HG03135 (cell line): ENCODE measurements around the gene TNFRSF1A.
"Not testable (repeated sequence)": the region's sequence is repeated elsewhere in the genome, so short reads cannot be mapped to it uniquely, and the experiment has no call there.

Experiments used
- ATAC-seq: cut with Tn5 transposase; IDR thresholded peaks from one replicate; pipeline ENCODE4 v1.9.1; 2021; ENCODE audit warnings: mild to moderate bottlenecking, moderate library complexity; ENCODE audit not compliant: unreplicated experiment

Gene TNFRSF1A

GRCh38 chr12:6338536-6338935 is 3.3 kb downstream of the TNFRSF1A start:
- ATAC-seq = not testable (repeated sequence)

- no peak for ATAC-seq
These were observed 3.9 kb downstream of the TNFRSF1A start for GRCh38 chr12:6337958-6338433.

- ATAC-seq = no peak
These were observed 4.7 kb downstream of the TNFRSF1A start for GRCh38 chr12:6336889-6337853.

GRCh38 chr12:6336079-6336888 is 5.6 kb downstream of the TNFRSF1A start:
- peak; percentile 7 for ATAC-seq

DNA sequence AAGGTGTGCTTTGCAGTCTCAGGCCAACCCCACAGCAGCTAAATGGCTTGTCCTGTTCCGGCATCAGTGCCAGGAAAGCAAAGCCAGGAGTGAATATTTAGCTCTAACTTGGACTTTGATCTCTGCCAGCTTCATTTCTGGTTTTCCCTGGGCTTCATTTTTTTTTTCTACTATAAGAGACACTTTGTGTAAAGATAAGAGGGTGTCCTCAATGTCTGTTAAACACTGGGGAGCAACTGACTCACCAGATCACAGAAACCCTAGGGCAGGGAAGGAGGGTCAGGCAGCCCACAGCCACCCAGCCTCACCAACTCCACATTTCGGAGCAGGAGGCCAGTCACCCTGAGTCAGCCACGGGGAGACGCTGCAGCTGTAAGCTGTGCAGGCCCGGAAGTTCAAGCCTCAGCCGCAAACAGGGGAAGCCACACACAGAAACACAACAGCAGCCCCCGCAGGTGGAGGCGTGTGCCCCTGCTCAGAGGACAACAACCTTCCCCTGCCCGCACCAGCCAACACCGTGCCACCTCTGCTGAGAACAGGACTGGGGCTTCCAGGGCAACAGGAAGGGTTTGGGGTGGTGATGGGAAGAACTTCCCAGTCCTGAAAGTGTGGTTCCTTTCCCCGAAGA is 6.3 kb downstream of the TNFRSF1A start:
- ATAC-seq = peak; percentile 64

- ATAC-seq = no peak
These were observed 6.9 kb downstream of the TNFRSF1A start for GRCh38 chr12:6334940-6335450.

DNA sequence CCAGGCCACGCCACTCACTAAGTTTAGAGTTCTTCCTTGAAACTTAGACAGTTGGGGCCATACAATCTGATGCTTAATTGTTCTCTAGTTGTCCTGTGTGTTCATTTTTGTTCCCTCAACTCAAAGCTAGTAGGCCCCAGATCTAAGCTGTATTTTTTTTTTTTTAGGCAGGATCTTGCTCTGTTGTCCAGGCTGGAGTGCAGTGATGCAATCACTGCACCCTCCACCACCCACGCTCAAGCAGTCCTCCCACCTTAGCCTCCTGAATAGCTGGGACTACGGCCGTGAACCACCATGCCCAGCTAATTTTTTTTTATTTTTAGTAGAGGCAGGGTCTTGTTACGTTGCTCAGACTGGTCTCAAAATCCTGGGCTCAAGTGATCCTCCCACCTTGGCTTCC is 7.5 kb downstream of the TNFRSF1A start:
- ATAC-seq = no peak

GRCh38 chr12:6333566-6333965 is 8.3 kb downstream of the TNFRSF1A start:
- ATAC-seq = no peak

- ATAC-seq = no peak
These were observed 8.8 kb downstream of the TNFRSF1A start for GRCh38 chr12:6333029-6333428.

GRCh38 chr12:6332459-6332858 is 9.4 kb downstream of the TNFRSF1A start:
- ATAC-seq = no peak

- ATAC-seq = no peak
These were observed 10.7 kb downstream of the TNFRSF1A start for GRCh38 chr12:6330999-6331714.

GRCh38 chr12:6330192-6330591 is 11.7 kb downstream of the TNFRSF1A start:
- ATAC-seq = no peak

GRCh38 chr12:6329703-6330064 is 12.2 kb downstream of the TNFRSF1A start:
- no peak for ATAC-seq

GRCh38 chr12:6328945-6329702 is 12.8 kb downstream of the TNFRSF1A start:
- no peak for ATAC-seq

- no peak for ATAC-seq
These were observed 13.7 kb downstream of the TNFRSF1A start for GRCh38 chr12:6328045-6328779.

DNA sequence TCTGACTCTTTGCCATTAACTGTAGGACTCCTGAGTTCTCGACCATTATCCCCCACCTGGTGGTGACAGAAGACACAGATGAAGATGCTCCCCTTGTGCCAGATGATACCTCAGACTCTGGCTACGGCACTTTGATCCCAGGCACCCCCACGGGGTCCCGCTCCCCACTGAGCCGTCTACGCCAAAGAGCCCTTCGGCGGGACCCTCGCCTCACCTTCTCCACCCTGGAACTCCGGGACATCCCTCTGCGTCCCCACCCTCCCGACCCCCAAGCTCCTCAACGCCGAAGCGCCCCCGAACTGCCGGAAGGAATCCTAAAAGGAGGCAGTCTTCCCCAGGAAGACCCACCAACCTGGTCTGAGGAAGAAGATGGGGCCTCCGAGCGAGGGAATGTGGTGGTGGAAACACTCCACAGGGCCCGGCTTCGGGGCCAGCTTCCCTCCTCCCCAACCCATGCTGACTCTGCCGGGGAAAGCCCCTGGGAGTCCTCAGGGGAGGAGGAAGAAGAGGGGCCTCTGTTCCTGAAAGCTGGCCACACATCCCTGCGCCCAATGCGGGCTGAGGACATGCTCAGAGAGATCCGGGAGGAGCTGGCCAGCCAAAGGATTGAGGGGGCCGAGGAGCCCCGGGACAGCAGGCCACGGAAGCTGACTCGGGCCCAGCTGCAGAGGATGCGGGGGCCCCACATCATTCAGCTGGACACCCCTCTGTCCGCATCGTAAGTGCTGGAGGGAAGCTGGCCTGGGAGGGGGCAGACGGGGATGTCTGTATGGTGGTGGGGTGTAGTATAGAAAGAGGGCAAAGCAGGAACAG is 14.4 kb downstream of the TNFRSF1A start:
- ATAC-seq = no peak

DNA sequence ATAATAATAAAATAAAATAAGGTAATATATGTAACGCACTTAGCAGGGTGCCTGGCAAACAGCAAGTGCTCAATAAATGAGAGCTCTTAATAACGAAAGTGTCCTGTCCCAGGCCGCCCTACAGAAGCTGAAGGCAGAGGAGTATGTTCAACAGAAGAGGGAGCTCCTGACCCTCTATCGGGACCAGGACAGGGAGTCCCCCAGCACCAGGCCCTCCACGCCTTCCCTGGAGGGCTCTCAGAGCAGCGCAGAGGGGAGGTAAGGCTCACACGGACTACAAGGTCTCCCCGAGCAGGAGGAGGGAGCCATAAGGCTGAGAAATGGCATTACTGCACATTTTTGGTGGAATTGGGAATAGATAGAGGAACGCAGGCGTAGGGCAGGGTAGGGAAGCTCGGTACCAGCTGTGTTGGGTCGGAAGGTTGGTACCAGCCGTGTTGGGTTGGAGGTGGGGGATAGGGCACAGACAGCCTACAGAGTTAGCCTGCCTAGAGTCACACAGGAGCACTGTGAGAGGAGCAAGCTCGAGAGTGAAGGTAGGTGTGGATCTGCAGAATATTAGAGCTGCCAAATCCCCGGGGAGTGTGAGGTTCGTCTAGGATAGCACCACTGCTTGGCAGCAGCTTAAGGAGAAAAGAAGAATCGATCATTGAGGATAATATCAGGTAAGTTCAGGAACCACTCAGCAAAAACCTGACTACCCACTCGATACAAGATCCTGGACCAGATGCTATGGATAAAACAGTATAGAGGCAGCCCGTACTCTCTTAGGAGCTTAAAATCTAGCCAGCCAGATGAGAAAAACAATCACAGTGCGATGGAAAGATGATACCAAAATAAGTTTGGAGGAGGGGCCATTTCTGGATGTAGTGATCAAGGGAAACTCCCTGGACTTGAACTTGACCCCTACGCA is 15.3 kb downstream of the TNFRSF1A start:
- ATAC-seq = no peak
